Posterior vena cava (tissue), 2 donors: ENCODE measurements around the gene VWA8. TPM values are rescaled to one million over a fixed set of nuclear protein-coding genes. Genes with fewer than 3 reads are reported as not detected.
"Not testable (repeated sequence)": the region's sequence is repeated elsewhere in the genome, so short reads cannot be mapped to it uniquely, and the experiment has no call there.

Experiments
- DNase-seq: peaks from one replicate; pipeline ENCODE4 v3.0.0-alpha.2; 2020; ENCODE audit warnings: low spot score
- intact Hi-C, 2 donors: fragments of 100-400 bp; cut with DNase I; formaldehyde crosslinking; loops; one replicate each; pipeline versions ENCODE4 v1.14.1 to v1.14.2; 2022 to 2023
- total RNA-seq, 2 donors: library from RNA; stranded (reverse); fragmentation: NEBNext Ultra II Directional; extraction: Animal tissue kit (Norgen Biotek cat#: 25700); gene quantifications; one replicate each; pipeline ENCODE4 v1.2.1, GENCODE V29; 2021
- donor health status: DM: yes; HTN: yes; CAD: no.
- donor health status: DM: yes; HTN: yes; CAD: no.

The VWA8 gene
- total RNA-seq, 2 donors from 2014 or later, result 16.6 to 17.5 TPM

DNA sequence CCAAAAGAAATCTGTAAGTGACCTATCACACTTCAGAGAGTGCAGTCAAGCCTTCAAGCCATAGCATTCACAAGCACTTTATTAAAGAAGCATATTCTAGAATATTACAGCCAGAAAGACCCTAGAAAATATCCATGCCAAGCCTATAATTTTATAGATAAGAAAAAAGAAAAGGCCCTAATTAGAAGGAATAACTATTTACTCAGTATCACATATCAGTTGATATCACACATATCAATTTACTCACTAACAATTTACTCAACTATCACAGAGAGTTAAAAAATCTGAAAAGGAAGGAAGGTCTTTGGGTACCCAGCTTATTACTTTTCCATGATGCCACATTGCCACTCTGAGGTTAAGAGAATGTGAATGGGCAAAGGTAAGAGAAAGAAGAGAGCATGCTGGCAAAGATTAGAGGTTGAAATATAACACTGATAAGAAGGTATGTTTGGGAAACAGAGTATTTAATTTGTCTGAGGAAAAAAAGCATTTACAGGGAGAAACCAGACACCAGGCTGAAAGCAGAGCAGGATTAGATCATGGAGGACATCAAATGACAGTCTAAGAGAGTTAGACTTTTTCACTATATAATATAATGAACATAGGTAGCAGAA is 186.2 kb downstream of the VWA8 start:
- DNase-seq, result no peak
- intact Hi-C loops, result no loop called here

DNA sequence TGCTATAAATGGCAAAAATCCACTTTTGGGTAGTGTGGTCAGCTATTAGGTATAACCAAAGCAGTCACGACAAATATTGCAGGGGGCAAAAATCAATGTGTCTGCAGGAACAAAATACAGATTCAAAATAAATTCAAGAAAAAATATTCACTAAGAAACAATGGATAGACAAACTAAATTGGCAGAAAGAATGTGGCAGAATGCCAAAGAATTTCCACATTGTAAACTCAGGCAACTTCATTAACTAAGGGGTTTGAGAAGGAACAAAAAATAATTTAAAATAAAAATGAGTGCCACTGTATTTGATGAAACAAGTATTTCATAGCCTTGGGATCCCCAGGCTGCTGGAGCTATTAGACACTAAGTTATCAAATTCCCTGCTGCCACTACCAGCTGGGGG is 193.1 kb downstream of the VWA8 start:
- no peak for DNase-seq
- intact Hi-C loops, result no loop called here

- DNase-seq, result no peak
- intact Hi-C loops, result no loop called here
Observed at GRCh38 chr13:41766439-41766838, 194.5 kb downstream of the VWA8 start.

DNA sequence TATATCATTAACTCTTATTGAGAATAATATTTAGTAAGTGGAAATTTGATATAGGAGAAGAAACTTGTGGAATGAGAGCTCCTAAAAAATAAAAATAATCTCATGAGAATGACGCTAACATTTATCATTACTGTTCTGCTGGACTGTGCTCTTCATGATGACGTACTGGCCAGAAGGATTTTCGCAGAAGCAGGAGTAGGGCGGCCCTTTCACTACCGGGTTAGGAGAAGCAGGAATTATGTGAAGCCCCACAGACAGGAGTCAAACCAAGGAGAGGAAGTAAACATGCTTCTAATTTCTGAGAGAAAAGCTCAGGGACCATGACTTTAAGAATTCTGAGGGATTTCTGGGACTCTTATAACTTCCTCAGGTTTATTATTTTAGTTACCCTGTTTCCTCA is 195.1 kb downstream of the VWA8 start:
- intact Hi-C loops, result no loop called here
- DNase-seq, result no peak

DNA sequence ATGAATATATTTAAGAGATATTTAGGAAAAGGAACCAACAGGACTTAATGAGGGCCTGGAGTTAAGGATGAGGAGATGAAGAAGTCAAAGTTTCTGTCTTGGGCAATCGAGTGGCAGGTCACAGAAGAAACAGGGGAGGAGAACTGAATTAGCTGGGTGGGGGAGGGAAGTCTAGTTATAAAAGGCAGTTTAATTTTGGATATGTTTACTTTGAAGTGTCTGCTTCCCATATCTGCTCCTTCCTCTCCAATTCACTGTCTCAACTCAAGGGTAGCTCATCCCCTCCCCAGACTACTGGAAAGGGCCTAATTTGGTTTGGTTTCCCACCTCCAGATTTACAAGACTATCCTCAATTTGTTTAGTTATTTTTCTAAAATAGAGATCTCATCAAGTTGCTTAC is 195.9 kb downstream of the VWA8 start:
- intact Hi-C loops, result no loop called here
- DNase-seq, result no peak

- no peak for DNase-seq
- intact Hi-C loops, result no loop called here
Observed at GRCh38 chr13:41764558-41764957, 196.4 kb downstream of the VWA8 start.

DNA sequence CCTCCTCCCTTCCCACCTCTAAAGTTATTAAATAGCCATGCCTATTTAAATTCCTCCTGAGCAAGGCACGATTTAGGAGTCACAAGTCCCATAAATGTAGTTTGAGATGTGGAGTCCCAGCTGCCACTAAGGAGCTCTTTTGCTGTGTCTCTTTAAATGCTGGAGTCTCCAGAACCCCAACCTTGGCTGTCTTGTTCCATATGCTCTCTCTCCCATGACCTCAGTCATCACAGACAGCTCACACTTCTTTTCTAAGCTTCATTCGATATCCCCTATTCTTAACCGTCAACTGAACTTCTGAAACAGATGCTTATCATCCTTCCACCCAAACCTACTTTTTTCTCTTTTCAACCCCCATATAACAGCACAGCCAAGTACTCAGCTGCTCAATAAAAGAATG is 197.1 kb downstream of the VWA8 start:
- no peak for DNase-seq
- intact Hi-C loops, result no loop called here

DNA sequence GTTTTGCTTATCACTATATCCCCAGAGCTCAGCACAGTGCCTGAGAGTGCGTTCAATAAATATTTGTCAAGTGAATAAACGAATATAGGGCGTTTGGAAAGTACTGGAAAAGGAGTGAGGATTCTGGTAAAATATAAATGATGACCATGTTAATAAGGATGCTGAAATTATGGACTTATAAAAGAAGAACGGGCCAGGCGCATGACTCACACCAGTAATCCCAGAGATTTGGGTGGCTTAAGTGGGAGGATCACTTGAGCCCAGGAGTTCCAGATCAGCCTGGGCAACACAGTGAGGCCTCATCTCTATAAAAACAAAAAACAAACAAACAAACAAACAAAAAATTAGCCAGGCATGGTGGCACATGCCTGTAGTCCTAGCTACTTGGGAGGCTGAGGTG is 198.1 kb downstream of the VWA8 start:
- DNase-seq, result no peak
- intact Hi-C loops, result no loop called here

DNA sequence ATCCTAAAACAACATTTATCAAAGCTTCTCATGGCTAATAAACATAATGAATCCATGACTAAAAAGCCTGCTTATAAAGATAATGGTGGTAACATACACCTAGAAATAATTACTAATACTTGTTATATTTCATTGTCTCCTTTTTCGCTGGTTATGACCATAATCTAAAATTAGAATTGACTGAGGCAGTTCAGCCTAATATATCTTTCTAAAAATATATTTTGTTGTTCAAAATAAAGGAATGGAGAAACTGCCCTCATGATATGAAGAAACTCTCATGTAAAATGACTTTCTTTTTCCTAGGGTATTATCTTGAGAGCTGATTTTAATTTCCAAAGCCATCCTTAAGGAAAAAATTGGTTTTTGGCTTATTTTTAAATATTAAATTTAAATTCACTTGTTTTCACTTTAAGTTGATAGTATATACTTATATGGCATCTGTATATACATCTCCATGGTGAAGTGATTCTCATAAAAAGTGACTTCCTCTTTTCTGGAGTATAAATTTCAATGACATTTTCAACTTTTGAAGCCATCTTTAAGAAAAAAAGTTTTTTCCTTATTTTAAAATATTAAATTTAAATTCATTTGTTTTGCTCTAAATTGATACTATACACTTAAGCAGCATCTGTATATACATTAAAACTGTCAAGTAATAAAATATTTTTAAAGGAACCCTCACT is 204.6 kb downstream of the VWA8 start:
- DNase-seq, result no peak
- intact Hi-C loops, result loop anchor here in 1 of 2 donors (10.0 kb wide), 1 partner anchor 52 kb away; no protein-coding TSS in a partner anchor

- intact Hi-C loops, result loop anchor here in 1 of 2 donors (10.0 kb wide), 1 partner anchor 47 kb away; no protein-coding TSS in a partner anchor
- no peak for DNase-seq
Observed at GRCh38 chr13:41751734-41752445, 209.0 kb downstream of the VWA8 start.

DNA sequence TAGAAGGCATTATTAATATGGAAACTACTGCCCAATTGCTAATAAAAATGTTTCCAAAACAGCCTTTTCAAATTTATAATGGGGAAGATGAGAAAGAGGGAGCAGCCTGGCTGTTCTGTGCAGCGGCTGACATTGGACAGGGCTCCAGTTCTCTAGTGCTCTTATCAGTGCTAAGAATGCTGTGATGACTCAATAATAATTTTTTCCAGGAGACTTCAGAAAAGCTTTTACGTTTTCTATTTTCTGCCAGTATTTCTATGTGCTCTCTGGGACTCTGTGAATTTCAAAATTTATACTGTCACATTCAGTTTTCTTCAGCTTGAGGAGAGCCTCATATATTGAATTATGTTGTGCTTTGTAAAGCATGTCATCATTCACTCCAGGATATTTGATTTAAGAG is 209.6 kb downstream of the VWA8 start:
- DNase-seq, result peak; percentile 84
- intact Hi-C loops, result loop anchor here in 1 of 2 donors (10.0 kb wide), 1 partner anchor 46 kb away; no protein-coding TSS in a partner anchor

DNA sequence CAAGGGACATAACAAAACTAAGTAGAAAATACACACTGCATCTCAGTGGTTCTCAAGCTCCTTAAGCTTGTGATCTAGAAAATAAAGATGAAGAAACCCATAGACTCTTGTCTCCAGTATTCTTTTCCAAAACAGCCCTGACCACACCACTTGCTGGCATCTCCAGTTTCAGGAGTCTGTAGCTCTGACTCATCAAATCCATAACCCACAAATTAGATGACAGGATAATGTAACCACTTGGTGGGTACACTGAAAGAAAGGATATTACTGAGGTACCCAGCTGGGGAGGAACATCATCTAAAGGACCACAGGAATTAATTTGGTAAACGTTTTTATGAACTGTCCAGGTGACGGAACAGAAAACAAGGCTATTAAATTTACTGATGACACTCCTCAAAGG is 214.7 kb downstream of the VWA8 start:
- no peak for DNase-seq
- intact Hi-C loops, result no loop called here

DNA sequence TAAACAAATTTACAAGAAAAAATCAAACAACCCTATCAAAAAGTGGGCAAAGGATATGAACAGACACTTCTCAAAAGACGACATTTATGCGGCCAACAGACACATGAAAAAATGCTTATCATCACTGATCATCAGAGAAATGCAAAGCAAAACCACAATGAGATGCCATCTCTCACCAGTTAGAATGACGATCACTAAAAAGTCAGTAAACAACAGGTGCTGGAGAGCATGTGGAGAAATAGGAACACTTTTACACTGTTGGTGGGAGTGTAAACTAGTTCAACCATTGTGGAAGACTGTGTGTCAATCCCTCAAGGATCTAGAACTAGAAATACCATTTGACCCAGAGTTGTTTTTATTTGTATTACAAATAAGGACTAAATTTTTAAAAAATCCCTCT is 215.4 kb downstream of the VWA8 start:
- DNase-seq, intact Hi-C loops: not testable (repeated sequence)

GRCh38 chr13:41742917-41743552 is 217.9 kb downstream of the VWA8 start:
- intact Hi-C loops, result no loop called here
- no peak for DNase-seq

- DNase-seq, result no peak
- intact Hi-C loops, result no loop called here
Observed at GRCh38 chr13:41740479-41740878, 220.4 kb downstream of the VWA8 start.

DNA sequence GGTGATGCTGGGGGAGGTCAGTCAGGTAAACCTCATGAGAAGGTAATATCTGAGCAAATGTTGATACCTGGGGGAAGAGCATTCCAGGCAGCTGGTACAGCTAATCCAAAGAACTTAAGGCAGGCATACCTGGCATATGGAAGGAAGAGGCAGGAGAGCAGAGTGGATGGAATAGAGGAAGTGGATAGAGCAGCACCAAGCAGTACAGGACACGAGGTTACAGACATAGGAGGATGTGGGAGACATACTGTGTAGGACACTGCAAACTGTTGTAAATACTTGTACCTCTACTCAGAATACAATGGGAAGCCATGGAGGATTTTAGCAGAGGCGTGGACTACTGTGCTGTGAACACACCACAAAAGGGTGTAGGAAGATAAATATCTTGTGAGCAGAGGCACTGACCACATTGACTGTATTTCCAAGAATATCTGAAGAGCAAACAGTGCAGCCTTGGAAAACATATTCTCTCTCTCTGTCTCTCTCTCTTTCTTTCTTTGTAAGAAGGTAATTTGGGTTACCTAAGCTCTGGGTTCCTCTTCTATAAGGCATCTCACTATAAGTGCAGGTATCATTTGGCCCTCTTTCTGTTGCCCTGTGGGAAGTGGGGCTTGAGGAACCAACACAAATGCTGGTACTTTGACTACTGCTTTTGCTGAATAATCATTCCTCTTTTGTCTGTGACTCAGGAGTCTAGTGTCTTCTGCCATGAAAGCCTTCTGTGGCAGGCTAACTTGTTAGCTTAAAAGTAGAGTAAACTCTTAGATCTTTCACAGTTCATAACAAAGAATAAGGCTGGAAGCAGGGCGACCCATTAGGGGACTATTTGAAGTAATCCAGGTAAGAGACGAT is 238.0 kb downstream of the VWA8 start:
- no peak for DNase-seq
- intact Hi-C loops, result no loop called here

DNA sequence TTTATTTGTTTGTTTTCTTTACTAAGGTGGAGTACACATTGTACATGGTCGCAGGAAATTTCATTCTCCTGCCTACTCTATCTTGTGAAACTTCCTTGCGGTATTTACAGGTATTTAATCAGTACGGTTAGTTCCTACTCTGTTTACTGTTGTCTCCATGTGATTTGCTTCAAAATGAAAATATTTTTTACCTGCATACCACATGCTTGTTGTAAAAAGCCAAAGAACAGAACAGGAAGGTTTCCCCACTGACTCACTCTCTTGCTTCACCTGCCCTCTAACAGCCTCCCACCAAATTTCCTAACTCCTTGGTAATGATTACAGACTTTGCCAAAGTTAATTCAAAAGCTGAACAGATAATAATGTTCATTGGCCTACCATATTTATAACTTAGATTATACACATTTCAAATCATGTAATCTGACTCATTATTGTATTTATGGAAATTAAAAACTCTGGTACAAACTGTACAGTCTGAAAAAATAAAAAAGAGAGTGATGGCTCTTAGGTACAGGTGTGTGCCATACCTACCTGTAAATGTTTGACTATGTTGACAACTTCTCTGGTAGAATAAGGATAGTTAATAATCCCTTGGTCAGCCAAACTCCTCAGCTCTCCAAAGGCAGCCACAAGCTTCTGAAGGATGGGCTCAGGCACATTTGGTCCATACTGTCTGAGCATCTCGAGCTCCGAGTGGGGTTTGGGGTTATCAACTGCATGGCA is 239.9 kb downstream of the VWA8 start:
- no peak for DNase-seq
- intact Hi-C loops, result no loop called here

DNA sequence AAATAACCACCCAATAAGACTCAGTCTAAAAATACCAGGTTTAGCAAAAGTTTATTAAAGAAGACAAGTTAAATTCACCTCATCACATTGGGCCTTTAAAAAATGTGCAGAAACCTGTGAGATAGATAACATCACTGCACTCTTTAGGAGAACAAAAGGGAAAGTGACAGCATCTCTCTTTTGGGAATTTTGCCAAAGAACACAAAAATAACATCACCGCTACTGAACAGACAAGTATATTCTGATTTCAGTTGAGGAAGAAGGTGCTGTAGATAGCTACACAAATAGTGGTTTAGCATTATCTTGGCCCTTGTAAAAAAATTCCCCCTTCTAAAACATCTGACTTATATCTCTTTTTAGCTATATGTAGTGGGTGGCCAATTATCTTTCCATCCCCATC is 244.7 kb downstream of the VWA8 start:
- DNase-seq, result no peak
- intact Hi-C loops, result no loop called here

DNA sequence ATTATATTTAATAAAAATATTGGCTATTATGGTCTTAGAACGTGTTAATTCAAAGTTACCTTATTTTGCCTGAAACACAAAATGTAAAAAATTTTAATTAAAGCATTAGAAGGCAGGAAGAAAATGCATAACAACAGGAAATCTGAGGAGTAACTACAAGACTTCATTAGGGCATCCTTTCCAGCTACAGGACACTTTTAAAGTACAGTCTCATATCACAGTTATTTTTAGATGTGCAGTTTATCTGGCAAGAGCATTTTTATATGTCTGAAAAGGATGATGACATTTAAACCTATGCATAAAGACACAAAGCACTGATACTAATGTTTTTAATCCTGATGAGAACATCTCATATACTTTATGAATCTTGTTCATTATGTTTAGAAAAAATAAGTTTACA is 247.5 kb downstream of the VWA8 start:
- intact Hi-C loops, result no loop called here
- no peak for DNase-seq
